H1 (cell line): ENCODE measurements around the gene MED29. TPM values are rescaled to one million over a fixed set of nuclear protein-coding genes. Genes with fewer than 3 reads are reported as not detected.

Experiments
- CTCF ChIA-PET: fragments of 300-600 bp; sonication (Branson Sonifier 250); formaldehyde crosslinking; loops from one replicate; lab custom pipeline; 2021; ENCODE audit not compliant: partially characterized antibody; lab: Charles Lee
- POLR2A ChIA-PET: fragments of 300-600 bp; sonication (Branson Sonifier 250); formaldehyde crosslinking; loops from one replicate; lab custom pipeline; 2021; ENCODE audit warnings: inconsistent platforms; ENCODE audit not compliant: partially characterized antibody; lab: Charles Lee
- DNase-seq, 2 experiments: peaks; one replicate each; pipeline versions ENCODE4 v3.0.0 to v3.0.0-alpha.2; 2010 to 2022; ENCODE audit warnings: low spot score in 2 of 2, low read depth in 1 of 2, mixed read lengths in 1 of 2
- FAIRE-seq: peaks from 2 replicates; lab custom pipeline; 2011; peaks lifted over from hg19 to GRCh38; lab: Jason Lieb, UNC
- H2AFZ ChIP-seq: 2 replicates; pipeline ENCODE4 v1.8.1; 2012; ENCODE audit warnings: low read length, inconsistent platforms
- H2AK5ac ChIP-seq: 2 replicates; pipeline ENCODE4 v1.6.1; 2013; ENCODE audit warnings: low read depth, low read length
- H2BK120ac ChIP-seq: replicated peaks from 2 replicates; pipeline ENCODE3; 2013; ENCODE audit warnings: low read depth, low read length, inconsistent platforms
- H2BK12ac ChIP-seq: 2 replicates; pipeline ENCODE4 v1.6.1; 2013; ENCODE audit warnings: low read depth, low read length
- H2BK15ac ChIP-seq: 2 replicates; pipeline ENCODE4 v1.6.1; 2013; ENCODE audit warnings: low read length
- H2BK20ac ChIP-seq: 2 replicates; pipeline ENCODE4 v1.6.1; 2013; ENCODE audit warnings: low read length
- H2BK5ac ChIP-seq: 2 replicates; pipeline ENCODE4 v1.6.1; 2013; ENCODE audit warnings: low read depth, low read length
- H3K14ac ChIP-seq: 2 replicates; pipeline ENCODE4 v1.6.1; 2013; ENCODE audit warnings: inconsistent platforms; ENCODE audit not compliant: insufficient read length
- H3K18ac ChIP-seq: 2 replicates; pipeline ENCODE4 v1.6.1; 2013; ENCODE audit warnings: low read length; ENCODE audit errors: extremely low read depth
- H3K23ac ChIP-seq: 2 replicates; pipeline ENCODE4 v1.6.1; 2013; ENCODE audit warnings: inconsistent platforms; ENCODE audit not compliant: insufficient read length
- H3K23me2 ChIP-seq: 2 replicates; pipeline ENCODE4 v1.6.1; 2013; ENCODE audit warnings: low read depth, low read length
- H3K27ac ChIP-seq: 2 replicates; pipeline ENCODE4 v1.6.1; 2011; ENCODE audit warnings: low read depth, low read length, inconsistent platforms
- H3K27me3 ChIP-seq, 4 experiments: replicated peaks in 1 of 4; 1 replicate in 1 of 4; 2 replicates in 3 of 4; pipeline versions ENCODE4 v1.6.1 to v1.8.1; 2011 to 2013; ENCODE audit warnings: low read length in 3 of 4, mild to moderate bottlenecking in 3 of 4, inconsistent platforms in 2 of 4, mixed read lengths in 2 of 4, moderate library complexity in 1 of 4; ENCODE audit not compliant: control insufficient read depth in 3 of 4, insufficient read depth in 3 of 4; ENCODE audit errors: extremely low read depth in 1 of 4
- H3K36me3 ChIP-seq, 4 experiments: 2 replicates each; pipeline versions ENCODE4 v1.6.1 to v1.8.1; 2011 to 2013; ENCODE audit warnings: mild to moderate bottlenecking in 4 of 4, low read length in 3 of 4, moderate library complexity in 2 of 4, control low read depth in 1 of 4, inconsistent platforms in 1 of 4; ENCODE audit not compliant: insufficient read depth in 4 of 4, control insufficient read depth in 2 of 4
- H3K4ac ChIP-seq: replicated peaks from 2 replicates; pipeline ENCODE3; 2013; ENCODE audit warnings: low read length, low read depth, mixed read lengths, inconsistent platforms; ENCODE audit not compliant: insufficient read length
- H3K4me1 ChIP-seq, 4 experiments: replicated peaks in 1 of 4; 1 replicate in 1 of 4; 2 replicates in 3 of 4; pipeline versions ENCODE4 v1.6.1 to v1.8.1; 2011 to 2013; ENCODE audit warnings: low read length in 3 of 4, inconsistent platforms in 2 of 4, mixed read lengths in 1 of 4; ENCODE audit not compliant: insufficient read depth in 4 of 4, control insufficient read depth in 3 of 4
- H3K4me2 ChIP-seq, 2 experiments: 2 replicates each; pipeline versions ENCODE4 v1.6.1 to v1.8.1; 2011 to 2013; ENCODE audit warnings: low read depth in 2 of 2, low read length in 2 of 2, control low read depth in 1 of 2, inconsistent platforms in 1 of 2, mild to moderate bottlenecking in 1 of 2; ENCODE audit not compliant: insufficient read depth in 1 of 2
- H3K4me3 ChIP-seq, 4 experiments: fragments of 200-600, 300-600 bp in 1 of 4; sonication (generic), shearing (Covaris generic), sonication (Bioruptor Twin) in 1 of 4; 2 replicates each; pipeline versions ENCODE4 v1.5.1 to v1.8.1; 2011 to 2016; ENCODE audit warnings: low read length in 4 of 4, low read depth in 3 of 4, control low read depth in 2 of 4, inconsistent platforms in 2 of 4, mild to moderate bottlenecking in 2 of 4, mixed read lengths in 1 of 4, moderate library complexity in 1 of 4; ENCODE audit not compliant: insufficient read depth in 2 of 4; ENCODE audit errors: extremely low read depth in 1 of 4
- H3K56ac ChIP-seq: replicated peaks from 2 replicates; pipeline ENCODE3; 2013; ENCODE audit warnings: low read depth, mild to moderate bottlenecking, mixed read lengths, low read length, inconsistent platforms; ENCODE audit not compliant: insufficient read length
- H3K79me1 ChIP-seq: 2 replicates; pipeline ENCODE4 v1.6.1; 2013; ENCODE audit warnings: low read depth, low read length, control low read depth
- H3K79me2 ChIP-seq, 2 experiments: 2 replicates each; pipeline versions ENCODE4 v1.6.1 to v1.8.1; 2012 to 2013; ENCODE audit warnings: low read length in 2 of 2, mild to moderate bottlenecking in 2 of 2, inconsistent platforms in 1 of 2; ENCODE audit not compliant: insufficient read depth in 2 of 2, control insufficient read depth in 1 of 2
- H3K9ac ChIP-seq, 4 experiments: replicated peaks in 1 of 4; 1 replicate in 1 of 4; 2 replicates in 3 of 4; pipeline versions ENCODE4 v1.6.1 to v1.8.1; 2011 to 2013; ENCODE audit warnings: low read depth in 3 of 4, low read length in 3 of 4, control low read depth in 2 of 4, mild to moderate bottlenecking in 2 of 4, moderate library complexity in 2 of 4, inconsistent platforms in 1 of 4; ENCODE audit errors: extremely low read depth in 1 of 4
- H3K9me3 ChIP-seq, 2 experiments: 2 replicates each; pipeline versions ENCODE4 v1.6.1 to v1.8.1; 2012 to 2013; ENCODE audit warnings: mild to moderate bottlenecking in 2 of 2, moderate library complexity in 2 of 2, control low read depth in 1 of 2, inconsistent platforms in 1 of 2, low read depth in 1 of 2, low read length in 1 of 2, mixed read lengths in 1 of 2; ENCODE audit not compliant: insufficient read depth in 2 of 2
- H4K20me1 ChIP-seq, 2 experiments: replicated peaks in 1 of 2; 2 replicates each; pipeline versions ENCODE3 to v1.8.1; 2011 to 2013; ENCODE audit warnings: inconsistent platforms in 2 of 2, low read length in 2 of 2, mild to moderate bottlenecking in 1 of 2; ENCODE audit not compliant: insufficient read depth in 2 of 2, control insufficient read depth in 1 of 2
- H4K5ac ChIP-seq: 2 replicates; pipeline ENCODE4 v1.6.1; 2013; ENCODE audit warnings: low read length, low read depth, mixed read lengths, inconsistent platforms; ENCODE audit not compliant: insufficient read length
- H4K8ac ChIP-seq: 2 replicates; pipeline ENCODE4 v1.8.0; 2013; ENCODE audit warnings: mild to moderate bottlenecking, moderate library complexity, low read length, inconsistent platforms; ENCODE audit not compliant: insufficient read depth; ENCODE audit errors: extremely low read depth
- H4K91ac ChIP-seq: replicated peaks from 2 replicates; pipeline ENCODE3; 2013; ENCODE audit warnings: low read length, mixed read lengths, inconsistent platforms; ENCODE audit not compliant: insufficient read length
- RBBP5 ChIP-seq: IDR thresholded peaks from 2 replicates; pipeline ENCODE4 v1.7.1; 2012; ENCODE audit warnings: low read depth, mild to moderate bottlenecking, inconsistent platforms, low read length, moderate library complexity, borderline replicate concordance
- SP4 ChIP-seq: IDR thresholded peaks from 2 replicates; pipeline ENCODE4 v1.6.1; 2012; ENCODE audit warnings: low read length, inconsistent platforms
- WGBS, 2 experiments: shearing (Covaris generic) in 1 of 2; methylation state at CpG; one replicate each; pipeline versions ENCODE4 v1.1.6 to v1.1.7; 2013 to 2015; ENCODE audit warnings: low lambda C conversion rate in 2 of 2, mixed read lengths in 2 of 2, inconsistent platforms in 1 of 2, low coverage in 1 of 2, missing lambda C conversion rate in 1 of 2; ENCODE audit not compliant: insufficient replicate concordance in 2 of 2, insufficient coverage in 1 of 2, insufficient read length in 1 of 2; ENCODE audit errors: extremely low coverage in 1 of 2, missing lambda C conversion rate in 1 of 2; 5-methylcytosine and 5-hydroxymethylcytosine counted together
- polyA plus RNA-seq, 7 experiments: library from polyadenylated mRNA; depleted of rRNA in 3 of 7; stranded (reverse) in 5 of 7; unstranded in 2 of 7; fragments of >200 nt in 5 of 7; fragments of 200-250 nt in 2 of 7; gene quantifications; 1 replicate in 5 of 7; 2 replicates in 1 of 7; 4 replicates in 1 of 7; pipeline versions ENCODE4 v1.2.1 to v1.2.3, GENCODE V29; 2011 to 2013; ENCODE audit warnings: missing spikeins in 2 of 7, mixed read lengths in 2 of 7
- total RNA-seq: library from RNA; stranded (reverse); fragmentation: NEBNext Ultra II Directional; extraction: Animal tissue kit (Norgen Biotek cat#: 25700); gene quantifications from 2 replicates; pipeline ENCODE4 v1.2.1, GENCODE V29; 2021
- TF ChIP-seq, protein P1 (sequence below): IDR thresholded peaks from 2 replicates; pipeline ENCODE4 v1.6.1; 2011; ENCODE audit warnings: low read length, improper control_type of control experiment

MED29 gene
- total and polyA plus RNA-seq, 2 of the 8 experiments (the other 6 are each of a cell fraction or from before 2014, with no cell fraction given) = 31.1 to 52.5 TPM

- H3K36me3 ChIP-seq = peaks cover 4 to 30% (median 23%) of the 10 kb centered on the region in 4 experiments; a peak in 7 of 8 replicates
These were observed 28.2 kb upstream of the MED29 start for GRCh38 chr19:39362682-39363657.

More at GRCh38 chr19:39362682-39363657, 28.2 kb upstream of the MED29 start:
- no peak overlapping the region for H2BK12ac ChIP-seq
- TF ChIP-seq, protein P1, sequence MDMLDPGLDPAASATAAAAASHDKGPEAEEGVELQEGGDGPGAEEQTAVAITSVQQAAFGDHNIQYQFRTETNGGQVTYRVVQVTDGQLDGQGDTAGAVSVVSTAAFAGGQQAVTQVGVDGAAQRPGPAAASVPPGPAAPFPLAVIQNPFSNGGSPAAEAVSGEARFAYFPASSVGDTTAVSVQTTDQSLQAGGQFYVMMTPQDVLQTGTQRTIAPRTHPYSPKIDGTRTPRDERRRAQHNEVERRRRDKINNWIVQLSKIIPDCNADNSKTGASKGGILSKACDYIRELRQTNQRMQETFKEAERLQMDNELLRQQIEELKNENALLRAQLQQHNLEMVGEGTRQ = no peak
- no peak for TF ChIP-seq RBBP5
- no peak for TF ChIP-seq SP4
- TF ChIP-seq, all 59 proteins: peak for 0
- H4K5ac ChIP-seq = no peak overlapping the region
- H3K4ac ChIP-seq = no peak overlapping the region
- H3K9ac ChIP-seq = no peak overlapping the region
- H2BK20ac ChIP-seq = no peak overlapping the region
- H4K91ac ChIP-seq = no peak overlapping the region
- H3K18ac ChIP-seq = no peak overlapping the region
- peaks cover 6 to 11% of the 10 kb centered on the region in 2 experiments for H4K20me1 ChIP-seq
- H3K56ac ChIP-seq = no peak overlapping the region
- no peak for FAIRE-seq
- no peaks in the 10 kb centered on the region for H3K4me1 ChIP-seq
- H3K27me3 ChIP-seq = no peaks in the 10 kb centered on the region
- no peak overlapping the region for H2BK5ac ChIP-seq
- no peak overlapping the region for H2AFZ ChIP-seq
- no peak overlapping the region for H3K23ac ChIP-seq
- ChIA-PET CTCF (interaction anchor here (0.8 to 1.3 kb wide), 5 partner anchors 9 to 49 kb away, joined by 3 to 4 read pairs (median 4); no protein-coding TSS in a partner anchor), POLR2A (interaction anchor here (0.6 to 4.5 kb wide), 11 partner anchors 10 to 346 kb away, joined by 3 to 25 read pairs (median 4); partner anchors contain the start of genes MED29 and PAF1)
- no peak overlapping the region for H2BK120ac ChIP-seq
- H3K79me2 ChIP-seq = no peaks in the 10 kb centered on the region
- H3K27ac ChIP-seq = no peak overlapping the region
- H3K4me2 ChIP-seq = no peak overlapping the region
- H3K14ac ChIP-seq = no peak overlapping the region
- no peaks in the 10 kb centered on the region; the same call in 1 of the 2 replicates for H3K79me1 ChIP-seq
- H3K23me2 ChIP-seq = no peaks in the 10 kb centered on the region
- H2AK5ac ChIP-seq = no peak overlapping the region
- H3K4me3 ChIP-seq = no peak overlapping the region
- DNase-seq = no peak
- H3K9me3 ChIP-seq = no peaks in the 10 kb centered on the region
- no peak overlapping the region for H4K8ac ChIP-seq
- no peak overlapping the region for H2BK15ac ChIP-seq
- WGBS, 2 experiments = 90% methylated on average over 6 of the region's 6 CpGs; no CpG with 5 or more reads in 1 of the 2 experiments
